D721Med (cell line): ENCODE data around the gene IGF1R.
A peak's percentile ranks its signal among the peaks of the same experiment; 100 is the strongest.

Experiments used
- DNase-seq: peaks from one replicate; pipeline ENCODE4 v3.0.0; 2011; ENCODE audit warnings: low spot score; ENCODE audit not compliant: insufficient read length
- FAIRE-seq: peaks from 2 replicates; lab custom pipeline; 2011; peaks lifted over from hg19 to GRCh38; lab: Jason Lieb, UNC
- CTCF ChIP-seq: IDR thresholded peaks from 2 replicates; pipeline ENCODE4 v1.5.1; 2012; ENCODE audit warnings: mild to moderate bottlenecking, control low read depth; ENCODE audit not compliant: insufficient read depth; ENCODE audit errors: missing control alignments

The IGF1R gene

DNA sequence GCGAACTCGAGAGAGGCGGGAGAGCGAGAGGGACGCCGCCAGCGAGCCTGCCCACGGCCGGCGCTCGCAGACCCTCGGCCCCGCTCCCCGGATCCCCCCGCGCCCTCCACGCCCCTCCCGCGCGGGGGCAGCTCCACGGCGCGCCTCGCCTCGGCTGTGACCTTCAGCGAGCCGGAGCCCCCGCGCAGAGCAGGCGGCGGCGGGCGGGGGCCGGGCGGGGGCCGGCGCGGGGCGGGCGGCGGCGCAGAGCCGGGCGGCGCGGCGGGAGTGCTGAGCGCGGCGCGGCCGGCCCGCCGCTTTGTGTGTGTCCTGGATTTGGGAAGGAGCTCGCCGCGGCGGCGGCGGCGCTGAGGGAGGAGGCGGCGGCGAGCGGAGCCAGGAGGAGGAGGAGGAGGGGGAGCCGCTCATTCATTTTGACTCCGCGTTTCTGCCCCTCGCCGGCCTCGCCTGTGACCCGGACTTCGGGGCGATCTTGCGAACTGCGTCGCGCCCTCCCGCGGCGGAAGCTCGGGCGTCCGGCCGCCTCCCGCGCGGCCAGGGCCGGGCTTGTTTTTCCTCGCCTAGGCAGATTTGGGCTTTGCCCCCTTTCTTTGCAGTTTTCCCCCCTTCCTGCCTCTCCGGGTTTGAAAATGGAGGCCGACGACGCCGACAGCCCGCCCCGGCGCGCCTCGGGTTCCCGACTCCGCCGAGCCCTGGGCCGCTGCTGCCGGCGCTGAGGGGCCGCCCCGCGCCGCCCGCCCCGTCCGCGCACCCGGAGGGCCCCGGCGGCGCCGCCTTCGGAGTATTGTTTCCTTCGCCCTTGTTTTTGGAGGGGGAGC is 524 bp downstream of the IGF1R start:
- TF ChIP-seq CTCF: no peak
- DNase-seq (no peak), FAIRE-seq (no peak)

- no peak for DNase-seq
- no peak for FAIRE-seq
- no peak for TF ChIP-seq CTCF
These were observed 1.4 kb downstream of the IGF1R start for GRCh38 chr15:98649472-98650416.

GRCh38 chr15:98650417-98651035 is 2.2 kb downstream of the IGF1R start:
- DNase-seq: no peak
- TF ChIP-seq CTCF: no peak
- no peak for FAIRE-seq

GRCh38 chr15:98651036-98651481 is 2.7 kb downstream of the IGF1R start:
- no peak for TF ChIP-seq CTCF
- no peak for FAIRE-seq
- DNase-seq: no peak

DNA sequence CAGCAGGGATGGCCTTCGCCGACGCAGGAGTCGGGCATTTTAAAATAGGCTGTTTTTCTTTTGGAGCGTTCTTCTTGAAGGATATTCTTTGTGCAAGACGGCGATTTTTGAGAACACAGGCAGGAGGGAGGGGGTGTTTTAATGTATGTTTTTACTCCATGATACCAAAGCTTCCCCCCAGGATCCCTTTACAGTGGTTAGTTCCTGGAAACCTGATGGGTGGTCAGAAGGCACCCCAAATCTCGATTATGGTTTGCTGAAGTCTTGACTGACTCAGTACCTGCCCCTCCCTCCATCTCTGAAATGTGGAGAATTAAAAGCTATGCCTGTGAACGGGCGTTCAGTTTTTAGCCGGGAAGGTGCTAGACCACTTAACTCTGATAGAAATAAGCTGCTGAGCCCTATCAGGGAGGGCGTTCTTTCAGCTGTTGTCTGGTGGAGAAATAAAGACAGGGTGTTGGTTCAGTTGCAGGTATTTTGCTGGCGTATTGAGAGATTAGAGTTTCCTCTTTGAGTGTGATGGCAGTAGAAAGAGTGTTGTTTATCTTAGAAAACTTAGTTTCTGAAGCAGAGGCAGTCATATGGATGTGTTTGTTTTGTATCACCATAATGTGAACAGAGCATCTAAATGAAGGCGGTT is 3.4 kb downstream of the IGF1R start:
- DNase-seq (no peak), FAIRE-seq (peak; percentile 64)
- TF ChIP-seq CTCF: no peak

GRCh38 chr15:98653686-98654085 is 5.3 kb downstream of the IGF1R start:
- no peak for DNase-seq
- FAIRE-seq: no peak
- TF ChIP-seq CTCF: no peak
